SW 1271 (cell line): ENCODE data around the gene SIGMAR1.

Experiments used
- DNase-seq, 2 experiments: peaks; one replicate each; lab custom pipeline; 2025; lab: John Stamatoyannopoulos, UW

The SIGMAR1 gene

GRCh38 chr9:34637356-34638137, at the start of gene SIGMAR1:
Gene SIGMAR1, minus strand, starts transcription at chr9:34637787. Its CDS starts 90 bp downstream, at chr9:34637697.
- peak; percentile 43 to 78 for DNase-seq

DNA sequence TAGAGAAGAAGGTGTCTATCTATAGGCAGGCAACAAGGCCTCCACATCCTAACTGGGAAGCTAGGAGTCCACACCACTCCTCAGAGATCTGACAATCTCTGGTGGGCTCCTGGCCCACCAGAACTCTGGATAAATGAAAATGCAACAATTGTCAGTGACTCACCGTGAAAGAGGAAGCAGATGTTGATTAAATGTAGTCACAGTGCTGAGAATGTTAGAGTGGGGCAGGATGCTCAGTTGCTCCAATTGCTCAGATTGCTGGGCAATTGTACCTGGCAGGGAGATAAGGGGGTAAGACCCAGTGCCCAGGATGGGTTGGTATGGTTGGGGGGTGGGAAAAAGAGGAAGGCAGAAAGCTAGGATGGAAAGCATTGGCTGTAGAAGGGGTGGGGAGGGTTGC, 49.1 kb upstream of the SIGMAR1 start:
- no peak for DNase-seq

GRCh38 chr9:34686231-34686630, 48.6 kb upstream of the SIGMAR1 start:
- DNase-seq: no peak

GRCh38 chr9:34685591-34685990, 48.0 kb upstream of the SIGMAR1 start:
- no peak for DNase-seq

GRCh38 chr9:34684816-34685215, 47.2 kb upstream of the SIGMAR1 start:
- DNase-seq: no peak

GRCh38 chr9:34684145-34684544, 46.6 kb upstream of the SIGMAR1 start:
- no peak for DNase-seq

GRCh38 chr9:34675869-34676268, 38.3 kb upstream of the SIGMAR1 start:
- DNase-seq: no peak

DNA sequence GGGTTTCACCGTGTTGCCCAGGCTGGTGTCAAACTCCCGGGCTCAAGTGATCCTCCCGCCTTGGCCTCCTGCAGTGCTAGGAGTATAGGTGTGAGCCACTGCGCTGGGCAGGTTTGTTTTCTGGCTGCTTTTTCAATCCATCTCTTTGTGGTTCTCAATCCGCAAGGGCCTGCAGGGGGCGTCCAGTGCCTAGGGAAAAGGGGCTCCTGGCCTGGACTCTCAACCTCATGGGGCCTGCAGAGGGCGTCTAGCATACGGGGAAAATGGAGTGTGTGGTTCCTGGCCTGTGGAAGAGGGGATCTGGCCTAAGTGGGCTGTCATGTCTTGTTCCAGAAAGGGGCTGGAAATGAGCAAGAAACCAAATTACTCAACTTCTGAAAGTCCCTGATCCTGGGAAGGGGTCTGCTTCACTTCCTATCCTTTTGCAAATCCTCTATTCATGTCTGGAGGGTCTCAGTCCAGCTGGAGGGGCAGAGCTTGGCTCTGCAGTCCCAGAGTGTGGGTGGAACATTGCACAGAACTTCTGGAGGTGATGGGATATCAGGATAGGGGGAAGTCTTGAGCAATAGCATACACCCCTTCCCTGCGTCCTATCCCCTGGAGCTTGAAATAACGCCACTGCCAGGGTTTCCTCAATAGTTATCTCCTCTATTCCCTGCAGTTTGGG, 37.6 kb upstream of the SIGMAR1 start:
- peak in 1 of 2 experiments; percentile 33 for DNase-seq

DNA sequence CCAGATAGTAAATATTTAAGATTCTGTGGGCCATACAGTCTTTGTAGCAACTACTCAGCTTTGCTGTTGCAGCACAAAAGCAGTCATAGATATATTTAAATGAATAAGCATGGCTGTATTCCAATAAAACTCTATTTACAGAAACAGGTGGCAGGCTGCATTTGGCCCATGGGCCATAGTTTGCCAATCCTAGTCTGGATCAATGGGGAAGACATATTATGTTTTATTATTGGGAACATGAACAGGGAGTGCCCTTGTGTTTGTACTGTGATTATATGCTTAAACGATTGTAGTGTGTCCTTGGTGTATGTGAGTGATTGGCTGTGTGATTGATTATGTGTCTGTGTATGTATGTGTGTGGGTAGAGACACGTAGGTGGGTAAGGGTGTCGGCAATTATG, 36.9 kb upstream of the SIGMAR1 start:
- no peak for DNase-seq

- no peak for DNase-seq
Observed at GRCh38 chr9:34671307-34671706, 33.7 kb upstream of the SIGMAR1 start.

DNA sequence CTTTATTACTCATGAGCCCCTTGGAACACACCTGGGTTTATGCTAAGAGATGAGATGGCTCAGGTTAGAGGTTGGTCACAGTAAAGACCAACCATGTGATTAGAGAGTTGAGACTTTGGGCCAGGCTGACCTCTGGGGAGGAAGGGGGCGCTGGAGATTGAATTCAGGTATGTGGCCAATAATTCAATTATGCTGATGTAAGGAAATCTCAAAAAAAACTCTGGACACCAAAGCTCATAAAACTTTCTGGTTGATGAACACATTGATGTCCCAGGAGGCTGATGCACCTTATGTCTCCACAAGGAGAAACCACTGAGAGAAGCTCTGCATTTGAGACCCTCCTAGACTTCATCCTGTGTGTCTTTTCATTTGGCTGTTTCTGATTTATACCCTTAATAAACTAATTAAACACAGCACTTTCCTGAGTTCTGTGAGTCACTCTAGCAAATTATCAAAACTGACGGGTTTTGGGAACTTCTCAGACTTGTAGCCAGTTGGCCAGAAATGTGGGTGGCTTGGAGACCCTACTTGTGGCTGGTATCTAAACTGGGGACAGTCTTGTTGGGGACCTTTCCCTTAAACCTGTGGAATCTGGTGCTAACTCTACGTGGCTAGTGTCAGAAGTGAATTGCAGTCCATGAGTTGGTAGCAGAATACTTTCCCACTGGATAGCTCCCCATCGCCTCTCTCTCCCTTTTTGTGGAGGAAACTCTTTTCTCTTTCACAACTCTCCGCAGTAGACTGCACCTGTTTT, 32.4 kb upstream of the SIGMAR1 start:
- DNase-seq: no peak

GRCh38 chr9:34665381-34666250, 28.0 kb upstream of the SIGMAR1 start:
- peak; percentile 73 to 85 for DNase-seq

DNA sequence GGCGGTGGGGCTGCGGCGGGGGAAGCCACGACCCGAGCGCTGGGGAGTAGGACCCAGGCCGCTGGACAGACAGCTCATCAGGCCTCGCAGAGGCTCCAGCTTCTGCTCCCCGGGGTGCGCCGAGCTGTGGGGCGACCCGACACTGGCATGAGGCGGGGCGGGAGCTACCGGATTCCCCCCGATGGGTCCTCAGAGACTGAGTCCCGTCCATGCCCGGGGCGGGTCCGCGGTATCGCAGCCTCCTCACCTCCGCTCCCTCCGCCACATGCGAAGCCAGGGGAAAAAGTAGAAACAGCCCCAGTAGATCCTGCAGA, 27.4 kb upstream of the SIGMAR1 start:
- no peak for DNase-seq

DNA sequence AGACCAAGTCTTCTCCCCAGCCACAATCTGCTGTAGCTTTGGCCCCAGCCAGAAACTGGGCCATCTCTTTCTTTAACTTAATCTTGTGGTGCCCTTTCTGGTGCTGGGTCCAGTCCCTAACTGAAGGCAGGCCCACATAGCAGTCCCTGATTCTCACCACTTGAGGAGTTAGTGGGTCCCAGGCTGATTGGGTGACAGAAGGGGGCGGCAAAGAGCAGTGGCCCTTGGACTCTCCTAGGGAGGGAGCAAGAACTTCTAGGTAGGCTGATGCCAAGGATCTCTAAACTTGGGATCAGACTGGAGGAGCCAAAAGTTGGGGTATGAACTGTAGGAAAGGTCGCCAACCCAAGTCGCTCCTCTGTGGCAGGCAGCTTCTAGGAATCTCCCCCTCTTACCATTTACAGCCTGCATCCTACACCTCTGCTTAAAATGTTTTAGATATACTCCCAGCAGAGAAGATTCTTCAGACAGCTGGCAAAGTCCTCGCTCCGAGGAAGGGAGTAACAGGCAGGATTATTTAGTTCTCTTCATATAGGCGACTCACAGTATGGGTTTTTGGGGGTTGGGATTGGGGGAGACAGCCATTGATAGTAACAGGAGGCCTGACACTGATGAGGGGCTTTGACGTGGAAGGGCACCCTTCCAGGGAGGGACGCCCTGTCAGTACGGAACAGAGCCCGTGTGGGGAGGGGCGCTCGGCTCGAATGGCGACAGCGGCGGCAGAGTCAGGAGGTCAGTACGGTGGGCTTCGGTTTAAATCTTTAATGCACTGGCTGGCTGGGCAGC, 26.9 kb upstream of the SIGMAR1 start:
- peak; percentile 21 to 67 for DNase-seq

DNA sequence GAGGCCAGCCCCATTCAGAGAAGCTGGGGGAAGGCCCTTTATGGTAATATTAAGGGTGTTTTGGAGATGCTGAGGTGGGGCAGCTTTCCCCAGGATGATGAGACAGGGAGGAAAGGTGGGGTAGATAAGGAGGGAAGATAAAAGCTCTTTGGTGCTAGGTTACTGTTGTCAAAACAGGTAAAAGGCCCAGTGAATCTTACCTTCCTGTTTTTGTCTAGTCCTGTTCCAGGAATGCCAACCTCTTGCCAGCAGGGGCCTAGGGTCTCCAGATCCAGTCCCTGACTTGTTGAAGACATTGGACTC, 25.7 kb upstream of the SIGMAR1 start:
- no peak for DNase-seq

GRCh38 chr9:34662526-34663302, 25.1 kb upstream of the SIGMAR1 start, which contains the start of gene CCL27:
Gene CCL27, minus strand, starts transcription at chr9:34662657. Its CDS starts 24 bp downstream, at chr9:34662633.
- DNase-seq: no peak

GRCh38 chr9:34659592-34660253, 22.1 kb upstream of the SIGMAR1 start:
- no peak for DNase-seq

GRCh38 chr9:34658461-34658860, 20.9 kb upstream of the SIGMAR1 start:
- DNase-seq: no peak

- DNase-seq: no peak
Observed at GRCh38 chr9:34656992-34657391, 19.4 kb upstream of the SIGMAR1 start.

- no peak for DNase-seq
Observed at GRCh38 chr9:34655394-34655793, 17.8 kb upstream of the SIGMAR1 start.
